Globus pallidus (tissue), 1 donor: ENCODE results near the gene C4orf36.

Source experiments
- DNase-seq: peaks from one replicate; pipeline ENCODE4 v3.0.0-alpha.2; 2015; ENCODE audit warnings: low spot score

The C4orf36 gene

GRCh38 chr4:86855572-86855971, 36.6 kb downstream of the C4orf36 start:
- DNase-seq: no peak

- no peak for DNase-seq
These were observed 39.0 kb downstream of the C4orf36 start for GRCh38 chr4:86853209-86853608.

- DNase-seq: peak; percentile 40
These were observed 43.2 kb downstream of the C4orf36 start, which contains the start of gene SLC10A6 for GRCh38 chr4:86848732-86849619. SLC10A6 (minus strand) TSS chr4:86849384; CDS start chr4:86849115, 269 bp downstream.

GRCh38 chr4:86848136-86848535, 44.1 kb downstream of the C4orf36 start:
- DNase-seq: no peak

GRCh38 chr4:86847571-86847970, 44.7 kb downstream of the C4orf36 start:
- no peak for DNase-seq

GRCh38 chr4:86846921-86847320, 45.3 kb downstream of the C4orf36 start:
- no peak for DNase-seq

GRCh38 chr4:86845593-86845992, 46.6 kb downstream of the C4orf36 start:
- no peak for DNase-seq

- no peak for DNase-seq
These were observed 50.9 kb downstream of the C4orf36 start for GRCh38 chr4:86841309-86841708.

GRCh38 chr4:86840858-86841257, 51.4 kb downstream of the C4orf36 start:
- no peak for DNase-seq

- no peak for DNase-seq
These were observed 54.3 kb downstream of the C4orf36 start for GRCh38 chr4:86837691-86838503.

- no peak for DNase-seq
These were observed 56.5 kb downstream of the C4orf36 start for GRCh38 chr4:86835677-86836076.

- no peak for DNase-seq
These were observed 57.3 kb downstream of the C4orf36 start for GRCh38 chr4:86834901-86835300.

GRCh38 chr4:86833615-86834014, 58.6 kb downstream of the C4orf36 start:
- no peak for DNase-seq

GRCh38 chr4:86831262-86832130, 60.7 kb downstream of the C4orf36 start:
- DNase-seq: no peak
